Measurements from ENCODE around the gene FERMT2.

The FERMT2 gene, protein sequence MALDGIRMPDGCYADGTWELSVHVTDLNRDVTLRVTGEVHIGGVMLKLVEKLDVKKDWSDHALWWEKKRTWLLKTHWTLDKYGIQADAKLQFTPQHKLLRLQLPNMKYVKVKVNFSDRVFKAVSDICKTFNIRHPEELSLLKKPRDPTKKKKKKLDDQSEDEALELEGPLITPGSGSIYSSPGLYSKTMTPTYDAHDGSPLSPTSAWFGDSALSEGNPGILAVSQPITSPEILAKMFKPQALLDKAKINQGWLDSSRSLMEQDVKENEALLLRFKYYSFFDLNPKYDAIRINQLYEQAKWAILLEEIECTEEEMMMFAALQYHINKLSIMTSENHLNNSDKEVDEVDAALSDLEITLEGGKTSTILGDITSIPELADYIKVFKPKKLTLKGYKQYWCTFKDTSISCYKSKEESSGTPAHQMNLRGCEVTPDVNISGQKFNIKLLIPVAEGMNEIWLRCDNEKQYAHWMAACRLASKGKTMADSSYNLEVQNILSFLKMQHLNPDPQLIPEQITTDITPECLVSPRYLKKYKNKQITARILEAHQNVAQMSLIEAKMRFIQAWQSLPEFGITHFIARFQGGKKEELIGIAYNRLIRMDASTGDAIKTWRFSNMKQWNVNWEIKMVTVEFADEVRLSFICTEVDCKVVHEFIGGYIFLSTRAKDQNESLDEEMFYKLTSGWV

DNA sequence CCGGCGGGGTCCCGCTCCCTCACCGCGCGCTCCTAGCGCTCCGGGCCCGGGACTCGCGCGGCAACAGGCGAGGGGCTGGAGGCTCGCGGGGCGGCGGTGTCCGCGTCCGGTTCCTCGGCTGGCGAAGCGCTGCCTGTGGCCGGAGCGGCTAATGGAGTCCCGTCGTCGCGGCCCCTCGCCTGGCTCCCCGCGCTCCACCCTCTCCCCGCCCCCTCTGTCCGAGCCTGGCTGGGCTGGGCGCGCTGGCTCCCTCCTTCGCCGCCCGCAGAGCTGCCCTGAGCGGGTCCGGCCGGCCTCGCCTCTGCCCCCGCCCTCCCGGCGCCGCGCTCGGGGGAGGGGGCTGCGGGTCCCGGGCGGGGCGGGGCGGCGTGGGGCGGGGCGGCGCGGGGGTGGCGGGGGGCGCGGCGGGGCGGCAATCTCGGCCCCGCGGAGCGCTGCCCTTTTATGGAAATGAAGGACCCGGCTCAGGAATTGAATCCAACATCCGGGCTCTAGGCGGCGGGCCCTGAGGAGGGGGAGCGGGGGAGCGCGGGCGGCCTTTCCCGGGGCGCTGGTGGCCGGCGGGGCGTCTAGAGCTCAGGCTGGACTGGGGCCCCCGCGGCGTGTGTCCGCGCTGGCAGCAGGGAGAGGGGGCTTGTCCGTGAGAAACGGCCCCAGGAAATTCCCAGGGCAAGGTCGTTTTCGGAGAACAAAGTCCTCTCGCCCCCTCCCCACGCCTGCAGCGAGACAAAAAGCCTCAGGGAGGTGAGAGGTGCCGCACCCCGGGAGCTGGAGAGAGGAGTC lies at the start of gene FERMT2:
Gene FERMT2 (minus strand): TSS at position 153 of the 783 bp plus-strand sequence. CDS start 482 bp downstream, outside the sequence.
- DNase-seq = peak; percentile 79 to 97 (median 88)
- intact Hi-C loops (cut with DNase I) = loop anchor here (1.0 to 2.0 kb wide), 2 partner anchors 202 to 356 kb away; partner anchors contain the start of gene DDHD1

DNA sequence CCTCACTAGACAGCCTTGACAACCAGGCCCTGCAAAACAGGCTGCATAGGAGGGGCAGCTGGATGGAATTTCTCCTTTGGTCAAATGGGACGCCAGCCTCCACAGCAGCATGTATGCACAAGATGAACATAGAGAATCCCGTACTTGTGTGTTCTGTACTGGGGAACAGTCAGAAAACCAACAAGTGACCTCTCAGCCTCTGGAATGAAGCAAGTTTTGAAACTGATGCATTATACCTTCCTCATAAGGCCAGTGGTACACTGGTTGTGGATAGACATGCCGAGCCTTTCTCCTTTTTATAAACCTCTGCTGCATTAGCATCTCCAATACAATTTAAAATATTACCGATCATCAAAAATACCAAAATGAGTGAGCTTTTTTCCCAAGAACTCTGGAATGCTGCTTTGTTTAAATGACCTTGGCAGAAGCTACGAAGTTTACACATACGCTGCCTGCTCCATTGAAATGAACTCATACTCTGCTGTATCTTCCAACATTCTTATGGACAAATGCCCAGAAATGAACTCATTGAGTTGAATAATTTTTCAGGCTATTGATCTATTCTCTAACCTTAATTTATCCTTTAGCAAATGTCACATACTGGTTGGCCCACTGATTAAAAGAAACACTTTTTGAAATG lies 47.6 kb upstream of the FERMT2 start:
- intact Hi-C loops (cut with DNase I) = no loop called here
- DNase-seq = no peak

DNA sequence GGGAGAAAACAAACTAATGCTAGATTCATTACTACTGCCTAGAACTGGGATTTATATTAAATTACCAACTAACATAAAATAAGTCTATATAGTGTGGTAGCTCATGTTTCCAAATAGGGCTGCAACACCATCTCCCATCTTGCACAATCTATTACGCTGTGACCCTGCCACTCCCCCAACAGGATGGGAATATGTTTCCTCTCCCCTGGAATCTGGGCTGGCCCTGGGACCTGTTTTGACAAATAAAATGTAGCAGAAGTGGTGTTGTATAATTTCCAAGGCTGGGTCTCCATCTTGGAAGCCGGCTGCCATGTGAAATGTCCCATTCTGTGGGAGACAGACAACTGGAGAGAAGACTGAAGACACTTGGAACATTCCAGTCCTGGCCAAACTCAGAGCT lies 45.6 kb upstream of the FERMT2 start:
- DNase-seq = no peak
- intact Hi-C loops (cut with DNase I) = no loop called here

DNA sequence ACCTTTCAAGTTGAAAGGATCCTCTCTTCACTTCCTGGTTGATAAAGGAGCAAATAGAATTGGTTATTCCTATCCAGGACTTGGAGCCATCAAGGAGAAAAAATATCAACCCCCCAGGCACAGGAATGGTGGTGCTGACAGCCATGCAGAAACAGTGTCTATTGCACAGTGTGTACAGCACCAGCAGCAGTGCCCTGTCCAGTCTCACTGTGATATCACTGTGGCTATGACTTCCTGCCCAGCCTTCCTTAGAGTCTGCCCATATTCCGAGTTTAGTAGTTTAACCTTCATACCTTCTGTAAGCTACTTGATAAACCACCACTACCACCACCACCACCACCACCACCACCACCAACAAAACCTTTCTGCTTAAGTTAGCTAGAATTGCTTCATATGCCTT lies 45.1 kb upstream of the FERMT2 start:
- intact Hi-C loops (cut with DNase I) = no loop called here

DNA sequence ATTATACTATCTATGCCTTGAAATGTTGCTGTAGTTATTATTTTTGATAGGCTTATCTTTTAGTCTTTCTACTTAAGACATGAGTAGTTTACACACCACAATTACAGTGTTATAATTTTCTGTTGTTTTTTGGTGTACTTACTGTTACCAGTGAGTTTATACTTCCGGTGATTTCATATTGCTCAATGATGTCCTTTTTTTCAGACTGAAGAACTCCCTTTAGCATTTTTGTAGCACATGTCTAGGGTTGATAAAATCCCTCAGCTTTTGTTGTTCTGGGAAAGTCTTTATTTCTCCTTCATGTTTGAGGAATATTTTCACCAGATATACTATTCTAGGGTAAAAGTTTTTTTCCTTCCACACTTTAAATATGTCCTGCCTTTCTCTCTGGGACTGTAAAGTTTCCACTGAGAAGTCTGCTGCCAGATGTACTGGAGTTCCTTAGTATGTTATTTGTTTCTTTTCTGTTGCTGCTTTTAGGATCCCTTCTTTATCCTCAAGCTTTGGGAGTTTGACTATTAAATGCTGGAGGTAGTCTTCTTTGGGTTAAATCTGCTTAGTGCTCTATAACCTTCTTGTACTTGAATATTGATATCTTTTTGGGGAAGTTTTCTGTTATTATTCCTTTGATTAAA lies 41.5 kb upstream of the FERMT2 start:
- no peak for DNase-seq
- intact Hi-C loops (cut with DNase I) = no loop called here

More for the DNA sequence above, 45.1 kb upstream of the FERMT2 start:
- DNase-seq = no peak

DNA sequence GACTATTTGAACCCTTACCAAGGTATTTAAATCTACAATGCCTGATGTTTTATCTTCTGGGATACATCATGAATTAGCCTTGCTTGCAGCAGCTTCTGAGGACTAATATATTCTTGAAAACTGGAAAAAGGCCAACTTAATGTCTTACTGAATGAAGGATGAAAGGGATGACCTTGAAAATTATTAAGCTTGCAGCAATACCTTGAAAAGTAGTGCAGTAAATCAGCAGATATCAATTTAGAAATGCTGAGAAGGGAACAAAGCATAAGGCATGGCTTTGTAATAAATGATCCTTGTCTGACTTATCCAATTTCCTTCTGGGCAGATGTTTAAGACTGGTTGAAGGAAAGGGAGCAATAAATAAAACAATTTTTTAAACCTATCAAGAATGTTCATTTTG lies 37.3 kb upstream of the FERMT2 start:
- DNase-seq = no peak
- intact Hi-C loops (cut with DNase I) = no loop called here

DNA sequence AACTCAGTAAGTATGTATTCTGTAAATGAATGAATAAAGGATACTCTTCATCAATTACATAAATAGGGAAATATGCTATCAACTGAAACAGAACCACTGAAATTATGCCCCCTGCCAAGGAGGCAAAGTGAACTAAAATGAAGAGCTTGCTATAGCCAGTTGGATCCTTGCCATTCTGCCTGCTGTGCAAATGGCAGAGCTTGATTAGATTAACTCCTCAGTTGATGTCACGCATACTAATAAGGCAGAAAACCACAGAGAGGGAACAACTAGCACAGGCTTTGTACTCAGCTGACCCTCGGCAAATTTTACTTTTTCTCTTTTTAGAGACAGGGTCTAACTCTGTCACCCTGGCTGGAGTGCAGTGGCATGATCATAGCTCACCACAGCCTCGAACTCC lies 36.7 kb upstream of the FERMT2 start:
- intact Hi-C loops (cut with DNase I) = no loop called here
- no peak for DNase-seq

DNA sequence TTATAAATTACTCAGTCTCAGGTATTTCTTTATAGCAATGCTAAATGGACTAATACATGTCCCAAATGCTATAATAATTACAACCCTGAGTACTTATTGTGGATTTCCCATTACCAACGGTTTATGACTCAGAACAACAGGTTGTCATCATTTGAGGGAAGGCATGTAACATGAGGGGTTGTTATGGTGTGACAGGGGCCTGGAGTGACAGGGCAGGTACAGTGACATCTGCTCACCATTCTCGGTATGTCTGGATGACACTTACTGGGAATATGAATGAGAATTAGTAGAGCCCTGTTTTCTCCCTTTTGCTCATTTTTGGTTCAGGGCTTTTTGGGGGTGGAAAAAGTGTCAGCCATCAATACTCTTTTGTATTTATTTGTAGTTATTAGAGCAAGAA lies 36.2 kb upstream of the FERMT2 start:
- intact Hi-C loops (cut with DNase I) = no loop called here
- no peak for DNase-seq

DNA sequence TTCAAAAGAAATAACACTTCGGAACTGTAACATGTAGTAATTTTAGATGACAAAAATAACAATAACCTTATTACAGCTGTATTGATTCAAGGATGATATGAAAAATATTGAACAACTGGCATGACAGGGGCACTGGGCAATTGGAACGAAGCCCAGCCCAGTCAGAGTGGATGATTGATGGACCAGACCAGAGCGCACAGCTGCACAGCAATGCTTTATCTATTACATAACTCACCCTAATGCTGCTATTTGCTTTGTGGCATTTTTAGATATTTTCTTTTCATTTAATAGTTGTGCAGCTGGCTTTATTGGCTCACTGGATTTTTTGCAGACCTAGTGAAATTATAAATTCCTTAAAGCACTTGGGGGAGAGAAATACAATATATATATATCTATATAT lies 26.9 kb upstream of the FERMT2 start:
- intact Hi-C loops (cut with DNase I) = no loop called here
- DNase-seq = peak in 1 of 10 donors; percentile 21

DNA sequence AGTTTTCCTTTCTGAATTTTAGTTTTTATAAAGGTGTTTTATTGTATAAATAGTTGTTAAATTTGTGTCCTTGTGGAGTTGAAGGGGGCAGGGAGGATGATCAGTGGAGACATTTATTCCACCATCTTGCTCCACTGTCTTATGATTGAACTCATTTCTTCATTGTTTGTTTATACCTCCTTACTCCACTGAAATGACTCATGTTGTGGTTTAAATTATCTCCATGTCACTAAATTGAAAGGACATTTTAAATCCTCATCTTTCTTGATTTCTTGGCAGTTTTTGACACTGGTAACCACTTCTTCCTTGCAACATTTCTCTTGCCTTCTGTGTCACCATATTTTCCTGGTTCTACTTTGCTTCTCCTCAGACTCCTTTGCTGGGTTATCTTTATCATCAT lies 23.6 kb upstream of the FERMT2 start:
- intact Hi-C loops (cut with DNase I) = no loop called here
- no peak for DNase-seq

DNA sequence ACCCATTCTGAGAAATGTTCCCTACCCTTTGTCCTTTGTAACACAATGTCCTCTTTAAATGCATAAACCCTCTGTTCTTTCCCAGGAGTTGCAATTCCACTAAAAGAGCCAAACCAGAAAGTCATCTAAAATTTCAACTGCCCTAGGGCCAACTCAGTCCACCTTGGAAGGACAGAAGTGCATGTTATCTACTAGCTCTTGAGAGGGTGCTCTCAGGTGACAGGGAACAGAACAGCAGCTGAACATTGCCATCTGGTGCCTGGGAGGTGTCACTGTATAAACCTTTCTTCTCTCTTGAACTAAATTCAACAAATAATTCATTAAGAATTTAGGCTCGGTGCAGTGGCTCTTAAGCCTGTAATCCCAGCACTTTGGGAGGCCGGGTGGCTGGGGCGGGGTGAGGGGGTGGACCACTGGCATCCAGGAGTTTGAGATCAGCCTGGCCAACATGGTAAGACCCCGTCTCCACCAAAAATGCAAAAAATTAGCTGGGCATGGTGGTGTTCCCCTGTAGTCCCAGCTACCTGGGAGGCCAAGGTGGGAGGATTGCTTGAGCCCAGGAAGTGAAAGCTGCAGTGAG lies 10.3 kb upstream of the FERMT2 start:
- peak in 4 of 10 donors; percentile 13 to 48 (median 36) for DNase-seq
- intact Hi-C loops (cut with DNase I) = loop anchor here (5.0 kb wide), 1 partner anchor 139 kb away; no protein-coding TSS in a partner anchor

DNA sequence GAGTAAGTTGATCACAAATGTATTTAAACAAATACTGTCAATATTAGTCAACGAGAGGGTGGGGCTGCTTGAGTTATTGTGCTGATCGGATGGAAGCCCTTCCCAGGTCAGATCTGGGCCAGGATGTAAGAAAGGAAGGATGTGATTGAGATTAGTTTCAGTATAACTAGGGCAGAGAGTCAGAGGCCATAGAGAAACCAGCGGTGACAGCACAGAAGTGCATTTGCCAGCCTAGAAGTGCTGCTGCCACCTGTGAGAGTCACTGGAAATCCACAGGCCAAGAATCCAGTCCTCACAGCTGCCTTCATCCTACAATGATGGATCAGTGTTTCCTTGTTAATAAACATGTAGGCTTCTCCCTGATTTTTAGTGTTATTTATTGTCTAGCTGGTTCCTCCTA lies 9.8 kb upstream of the FERMT2 start:
- intact Hi-C loops (cut with DNase I) = loop anchor here (5.0 kb wide), 1 partner anchor 138 kb away; no protein-coding TSS in a partner anchor
- no peak for DNase-seq

DNA sequence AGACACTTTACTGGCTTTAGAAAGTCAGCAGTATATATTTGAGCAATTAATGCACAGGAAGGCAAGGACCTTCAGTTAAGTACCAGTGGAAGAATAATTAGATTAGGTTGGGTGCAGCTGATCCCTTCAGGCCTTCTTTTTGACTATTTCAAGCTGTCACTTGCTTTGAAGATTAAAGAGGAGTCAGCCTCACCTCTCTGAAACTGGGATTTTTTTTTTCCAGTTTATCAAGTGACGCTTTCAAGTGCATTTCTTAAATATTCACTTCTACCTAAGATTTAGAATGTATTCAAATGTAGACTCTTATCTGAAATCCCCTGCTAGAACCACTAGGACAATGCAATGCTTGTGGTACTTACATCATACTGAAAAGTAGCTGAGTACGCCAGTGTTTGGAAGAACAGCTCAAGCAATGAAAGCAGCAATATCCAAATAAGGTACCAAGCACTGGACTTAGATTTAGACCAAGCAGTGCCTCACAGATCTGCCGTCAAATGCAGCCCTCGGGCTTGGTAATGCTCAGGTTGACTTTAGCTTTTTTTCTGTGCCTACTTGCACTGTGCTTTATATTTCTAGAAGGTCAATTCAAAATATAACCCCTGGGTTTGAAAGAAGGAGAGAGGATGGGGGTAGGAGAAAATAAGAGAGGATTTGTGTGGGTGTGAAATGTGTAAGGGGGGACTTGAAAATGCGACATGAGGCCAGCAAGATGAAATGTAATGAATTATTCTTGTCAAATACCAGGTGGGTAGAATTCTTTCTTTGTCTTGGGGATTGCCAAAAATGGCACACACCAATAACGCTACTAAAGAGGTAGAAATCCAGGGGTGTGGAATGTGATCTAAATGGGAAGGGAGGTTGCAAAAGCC lies 3.7 kb upstream of the FERMT2 start:
- intact Hi-C loops (cut with DNase I) = no loop called here
- DNase-seq = no peak

DNA sequence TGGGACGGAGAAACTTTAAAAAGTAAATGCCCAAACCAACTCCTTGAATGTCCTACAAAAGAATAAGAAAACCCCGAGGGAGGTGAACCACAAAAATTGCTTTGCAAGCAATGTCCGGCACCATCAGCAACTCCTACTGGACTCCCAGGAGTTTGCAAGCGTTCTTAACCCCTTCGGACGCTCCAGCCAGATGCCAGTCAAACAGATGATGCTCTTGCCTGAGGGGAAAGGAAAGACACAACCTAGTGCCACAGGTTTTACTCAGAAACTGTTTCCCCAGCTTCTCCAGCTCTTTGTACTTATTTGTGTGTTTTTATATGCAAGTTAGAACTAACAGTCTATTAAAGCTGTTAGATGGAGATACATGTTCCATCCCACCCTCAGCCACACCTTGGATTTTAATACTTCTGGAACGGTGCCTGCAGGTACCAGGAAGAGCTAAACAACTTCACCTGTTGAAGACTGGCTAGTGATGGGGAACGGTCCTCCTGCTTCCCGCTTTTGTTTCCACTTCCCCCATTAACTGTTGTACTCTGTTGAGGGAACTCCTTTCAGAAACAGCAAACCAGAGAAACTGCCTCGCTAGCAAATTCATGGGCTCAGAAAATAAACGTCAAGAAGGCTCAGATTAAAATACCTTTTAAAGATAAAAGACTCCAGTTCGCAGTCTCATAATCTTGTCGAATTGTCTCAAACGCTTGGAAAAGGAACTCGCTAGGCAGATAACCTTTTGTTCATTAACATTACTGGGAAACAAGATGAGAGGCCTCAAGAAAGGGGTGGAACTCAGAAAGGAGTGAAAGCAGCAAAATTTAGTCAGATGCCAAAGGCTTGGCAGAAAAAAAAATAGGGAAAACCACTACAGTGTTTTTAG lies 1.1 kb upstream of the FERMT2 start:
- intact Hi-C loops (cut with DNase I) = loop anchor here (1.0 to 2.0 kb wide), 3 partner anchors 103 to 355 kb away; partner anchors contain the start of gene DDHD1
- DNase-seq = peak in 5 of 10 donors; percentile 16 to 90 (median 26)

DNA sequence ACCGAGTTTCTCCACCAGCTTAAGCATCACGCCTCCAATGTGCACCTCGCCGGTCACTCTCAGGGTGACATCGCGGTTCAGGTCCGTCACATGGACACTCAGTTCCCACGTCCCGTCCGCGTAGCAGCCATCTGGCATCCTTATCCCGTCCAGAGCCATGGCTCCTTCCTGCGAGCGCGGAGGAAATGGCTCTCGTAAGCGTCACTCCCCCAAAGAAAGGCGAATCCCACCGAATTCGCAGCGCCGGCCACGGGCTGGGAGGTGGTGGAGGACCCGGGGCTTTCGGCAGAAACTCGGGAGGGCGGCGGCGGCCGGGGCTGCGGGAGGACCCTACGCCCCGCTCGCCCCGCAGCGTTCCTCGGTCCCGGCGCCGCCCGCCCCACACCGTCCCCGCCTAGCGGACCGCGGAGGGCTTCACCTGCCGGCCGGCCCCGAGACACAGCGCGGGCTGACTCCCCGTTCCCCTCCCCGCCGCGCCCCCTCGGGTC lies 396 bp downstream of the FERMT2 start:
- intact Hi-C loops (cut with DNase I) = loop anchor here (2.0 kb wide), 1 partner anchor 356 kb away; no protein-coding TSS in a partner anchor
- peak; percentile 23 to 88 (median 46) for DNase-seq

DNA sequence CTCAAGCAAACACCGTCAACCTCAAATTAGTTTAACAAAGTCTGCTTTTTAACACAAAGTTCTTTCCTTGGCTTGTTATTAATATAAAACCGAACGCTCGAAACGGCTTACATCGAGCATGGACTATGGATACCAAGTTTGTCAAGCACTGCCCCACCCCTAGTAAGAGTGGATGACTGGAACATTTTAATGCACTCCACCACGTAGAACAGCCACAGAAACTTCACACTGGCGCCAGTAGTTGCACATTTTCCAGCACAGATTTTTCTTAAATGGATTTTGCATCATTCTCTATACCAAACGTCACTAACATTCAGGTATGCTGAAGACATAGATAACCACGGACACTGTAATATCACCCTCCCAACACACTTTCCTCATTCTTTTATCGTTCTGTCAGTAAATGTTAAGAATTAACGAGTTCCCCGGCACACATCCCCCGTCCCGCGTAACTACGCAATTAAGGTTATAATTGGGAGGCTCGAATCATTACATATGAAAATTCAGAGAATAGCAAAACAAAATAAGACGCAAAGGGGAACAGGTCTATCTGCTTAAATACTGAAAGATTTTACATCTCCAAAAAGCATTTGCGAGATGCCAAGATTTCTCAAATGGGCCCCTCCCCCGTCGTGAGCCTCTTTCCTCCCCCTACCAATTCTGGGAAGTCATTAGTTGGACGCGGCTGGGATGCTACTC lies 990 bp downstream of the FERMT2 start:
- DNase-seq = peak in 2 of 10 donors; percentile 13 to 23
- intact Hi-C loops (cut with DNase I) = loop anchor here (2.0 kb wide), 1 partner anchor 357 kb away; no protein-coding TSS in a partner anchor

DNA sequence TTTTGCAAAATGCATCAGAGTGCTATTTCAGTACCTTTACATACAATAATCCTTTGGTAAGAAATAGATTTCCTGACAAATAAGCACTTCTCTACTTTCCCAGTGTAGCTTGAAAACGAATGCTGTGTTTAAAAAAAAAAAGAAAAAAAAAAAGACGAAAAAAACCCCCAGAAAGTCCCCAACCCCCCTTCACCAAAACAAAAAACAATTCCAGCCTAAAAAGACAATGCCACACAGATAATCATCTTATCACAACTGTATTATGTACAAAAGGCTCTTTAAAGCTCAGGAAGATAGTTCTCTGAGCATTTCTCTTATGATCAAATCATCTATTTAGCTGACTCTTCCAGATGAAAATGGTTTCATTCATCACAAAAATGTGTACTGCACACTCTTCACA lies 1.6 kb downstream of the FERMT2 start:
- intact Hi-C loops (cut with DNase I) = no loop called here
- no peak for DNase-seq

Measured in posterior cingulate gyrus (tissue), 11 donors.